Endothelial cell (in vitro differentiated cells): Measurements from ENCODE around the gene ANKRD33. TPM values are rescaled to one million over a fixed set of nuclear protein-coding genes. Genes with fewer than 3 reads are reported as not detected.

Source experiments
- DNase-seq: peaks from one replicate; pipeline ENCODE4 v3.0.0; 2021; ENCODE audit warnings: low spot score
- H3K27ac Mint-ChIP-seq: one replicate; pipeline ENCODE4 v1.8.0; 2021; ENCODE audit warnings: mixed read lengths, inconsistent platforms; ENCODE audit not compliant: unreplicated experiment
- H3K27me3 Mint-ChIP-seq: one replicate; pipeline ENCODE4 v1.8.0; 2021; ENCODE audit warnings: mild to moderate bottlenecking, moderate library complexity, mixed read lengths, inconsistent platforms; ENCODE audit not compliant: unreplicated experiment
- H3K36me3 Mint-ChIP-seq: one replicate; pipeline ENCODE4 v1.8.0; 2021; ENCODE audit warnings: mild to moderate bottlenecking, low read depth, mixed read lengths, inconsistent platforms; ENCODE audit not compliant: unreplicated experiment
- H3K4me1 Mint-ChIP-seq: one replicate; pipeline ENCODE4 v1.8.0; 2021; ENCODE audit warnings: mild to moderate bottlenecking, mixed read lengths, inconsistent platforms; ENCODE audit not compliant: unreplicated experiment
- H3K4me3 Mint-ChIP-seq: one replicate; pipeline ENCODE4 v1.8.0; 2021; ENCODE audit warnings: mild to moderate bottlenecking, mixed read lengths, inconsistent platforms; ENCODE audit not compliant: unreplicated experiment
- H3K9me3 Mint-ChIP-seq: one replicate; pipeline ENCODE4 v1.8.0; 2021; ENCODE audit warnings: mixed read lengths, inconsistent platforms; ENCODE audit not compliant: unreplicated experiment
- CTCF ChIP-seq: fragments of 200-600 bp; sonication (generic); IDR thresholded peaks from one replicate; pipeline ENCODE4 v1.5.0; 2021; ENCODE audit warnings: antibody characterized with exemption; ENCODE audit not compliant: unreplicated experiment
- total RNA-seq: library from RNA; stranded (reverse); fragmentation: NEBNext Ultra II Directional; extraction: Animal tissue kit (Norgen Biotek cat#: 25700); gene quantifications from one replicate; pipeline ENCODE4 v1.2.1, GENCODE V29; 2021; ENCODE audit not compliant: unreplicated experiment

Gene ANKRD33
- total RNA-seq, 1 donor from 2014 or later = 0.31 TPM

- no peak for DNase-seq
- TF ChIP-seq CTCF = no peak
- Mint-ChIP-seq H3K36me3 (no peaks in the 10 kb centered on the region), H3K4me3 (peak overlapping the region; percentile 43), H3K9me3 (no peaks in the 10 kb centered on the region), H3K4me1 (peaks cover 50% of the 10 kb centered on the region), H3K27me3 (peaks cover 2% of the 10 kb centered on the region), H3K27ac (peak overlapping the region; percentile 80)
Observed at GRCh38 chr12:51897181-51897580, 9.3 kb downstream of the ANKRD33 start.

GRCh38 chr12:51898506-51898905 is 10.6 kb downstream of the ANKRD33 start:
- no peak overlapping the region for H3K27ac Mint-ChIP-seq
- peaks cover 52% of the 10 kb centered on the region for H3K4me1 Mint-ChIP-seq
- no peaks in the 10 kb centered on the region for H3K36me3 Mint-ChIP-seq
- no peak overlapping the region for H3K4me3 Mint-ChIP-seq
- no peaks in the 10 kb centered on the region for H3K9me3 Mint-ChIP-seq
- no peak for TF ChIP-seq CTCF
- H3K27me3 Mint-ChIP-seq = peaks cover 2% of the 10 kb centered on the region
- no peak for DNase-seq

GRCh38 chr12:51898937-51899336 is 11.0 kb downstream of the ANKRD33 start:
- H3K4me3 Mint-ChIP-seq = no peak overlapping the region
- peak overlapping the region; percentile 90 for H3K27ac Mint-ChIP-seq
- no peak for TF ChIP-seq CTCF
- H3K27me3 Mint-ChIP-seq = peaks cover 2% of the 10 kb centered on the region
- H3K36me3 Mint-ChIP-seq = no peaks in the 10 kb centered on the region
- peaks cover 55% of the 10 kb centered on the region for H3K4me1 Mint-ChIP-seq
- no peaks in the 10 kb centered on the region for H3K9me3 Mint-ChIP-seq
- DNase-seq = no peak

- peaks cover 61% of the 10 kb centered on the region for H3K4me1 Mint-ChIP-seq
- DNase-seq = no peak
- no peak for TF ChIP-seq CTCF
Observed at GRCh38 chr12:51900323-51900889, 12.5 kb downstream of the ANKRD33 start.

GRCh38 chr12:51901121-51901817 is 13.4 kb downstream of the ANKRD33 start:
- H3K4me1 Mint-ChIP-seq = peaks cover 62% of the 10 kb centered on the region
- no peaks in the 10 kb centered on the region for H3K9me3 Mint-ChIP-seq
- H3K36me3 Mint-ChIP-seq = no peaks in the 10 kb centered on the region
- TF ChIP-seq CTCF = no peak
- H3K27ac Mint-ChIP-seq = peak overlapping the region; percentile 21
- peaks cover 6% of the 10 kb centered on the region for H3K27me3 Mint-ChIP-seq
- no peak overlapping the region for H3K4me3 Mint-ChIP-seq
- no peak for DNase-seq

More at GRCh38 chr12:51900323-51900889, 12.5 kb downstream of the ANKRD33 start:
- Mint-ChIP-seq H3K4me3 (no peak overlapping the region), H3K27me3 (peaks cover 4% of the 10 kb centered on the region), H3K36me3 (no peaks in the 10 kb centered on the region), H3K27ac (peak overlapping the region; percentile 63), H3K9me3 (no peaks in the 10 kb centered on the region)
